ENCODE measurements around the gene YEATS2.

The YEATS2 gene

GRCh38 chr3:183818706-183819624, 121.4 kb downstream of the YEATS2 start:
- Histone ChIP-seq H3K27ac (ENCODE audit: extremely low read depth, low read depth, low read length) (no peak overlapping the region), H3K4me3 (ENCODE audit: low read depth, low read length) (no peak overlapping the region), H3K4me1 (ENCODE audit: control insufficient read depth, insufficient read depth, low read length) (peaks cover 3% of the 10 kb centered on the region; the same call in 1 of the 2 replicates), H3K36me3 (ENCODE audit: control insufficient read depth in 2 of 2, insufficient read depth in 1 of 2, low read length in 2 of 2) (peaks cover 0 to 44% of the 10 kb centered on the region in 2 experiments; a peak in 2 of 3 replicates), H3K9me3 (ENCODE audit: control insufficient read depth, insufficient read depth, low read depth, low read length) (no peaks in the 10 kb centered on the region)
- ChIA-PET POLR2A (no interaction called here), CTCF (interaction anchor here (0.6 to 0.7 kb wide), 2 partner anchors 196 to 984 kb away, joined by 3 read pairs; no protein-coding TSS in a partner anchor)
- TF ChIP-seq ZNF184 (tag by site-specific recombination; IDR thresholded peaks at IDR 0.05) (no peak), ZEB2 (tag by site-specific recombination; IDR thresholded peaks at IDR 0.05) (no peak), HOXC10 (CRISPR knock-in tag; IDR thresholded peaks at IDR 0.05) (no peak), ZNF830 (tag by site-specific recombination; IDR thresholded peaks at IDR 0.05; ENCODE audit: low read depth) (no peak), ZNF324 (tag by site-specific recombination; IDR thresholded peaks at IDR 0.05) (no peak), ZNF837 (tag by site-specific recombination; IDR thresholded peaks at IDR 0.05) (no peak), ZBTB6 (tag by site-specific recombination; IDR thresholded peaks at IDR 0.05) (no peak), ZNF513 (tag by site-specific recombination; IDR thresholded peaks at IDR 0.05) (no peak), ZNF23 (tag by site-specific recombination; IDR thresholded peaks at IDR 0.05; ENCODE audit: borderline replicate concordance) (no peak), PRDM6 (tag by site-specific recombination; IDR thresholded peaks at IDR 0.05) (no peak), ZXDB (tag by site-specific recombination; IDR thresholded peaks at IDR 0.05) (no peak), OVOL3 (tag by site-specific recombination; IDR thresholded peaks at IDR 0.05) (no peak), ZNF747 (tag by site-specific recombination; IDR thresholded peaks at IDR 0.05) (no peak), SETDB1 (IDR thresholded peaks at IDR 0.05; ENCODE audit: insufficient read length, low read length) (no peak), ZNF580 (tag by site-specific recombination; IDR thresholded peaks at IDR 0.05) (no peak), KLF7 (tag by site-specific recombination; IDR thresholded peaks at IDR 0.05; ENCODE audit: borderline replicate concordance) (no peak)

- ChIA-PET CTCF (interaction anchor here (0.7 kb wide), 1 partner anchor 698 kb away, joined by 3 read pairs; no protein-coding TSS in a partner anchor), POLR2A (no interaction called here)
- TF ChIP-seq ZNF18 (tag by site-specific recombination; IDR thresholded peaks at IDR 0.05) (no peak), ZNF701 (tag by site-specific recombination; IDR thresholded peaks at IDR 0.05) (no peak), ZNF174 (tag by site-specific recombination; IDR thresholded peaks at IDR 0.05) (no peak), ZNF645 (tag by site-specific recombination; IDR thresholded peaks at IDR 0.05) (no peak), ZBTB49 (tag by site-specific recombination; IDR thresholded peaks at IDR 0.05; ENCODE audit: low read depth) (no peak)
- Histone ChIP-seq H3K9me3 (ENCODE audit: control insufficient read depth, insufficient read depth, low read depth, low read length) (no peaks in the 10 kb centered on the region), H3K36me3 (ENCODE audit: control insufficient read depth in 2 of 2, insufficient read depth in 1 of 2, low read length in 2 of 2) (peaks cover 0 to 40% of the 10 kb centered on the region in 2 experiments; a peak in 2 of 3 replicates), H3K4me1 (ENCODE audit: control insufficient read depth, insufficient read depth, low read length) (peaks cover 5% of the 10 kb centered on the region; the same call in 1 of the 2 replicates), H3K27ac (ENCODE audit: extremely low read depth, low read depth, low read length) (no peak overlapping the region), H3K4me3 (ENCODE audit: low read depth, low read length) (no peak overlapping the region)
Observed at GRCh38 chr3:183819831-183820230, 122.2 kb downstream of the YEATS2 start.
